ENCODE results near the gene PXMP4. TPM values are rescaled to one million over a fixed set of nuclear protein-coding genes. Genes with fewer than 3 reads are reported as not detected.

PXMP4 gene
- total RNA-seq, 1 donor from 2014 or later: 6.0 TPM

- DNase-seq (ENCODE audit: low spot score): no peak
- Mint-ChIP-seq H3K4me3 (ENCODE audit: unreplicated experiment) (peak overlapping the region; percentile 79), H3K4me1 (ENCODE audit: unreplicated experiment) (peaks cover 7% of the 10 kb centered on the region), H3K27ac (ENCODE audit: unreplicated experiment) (peak overlapping the region; percentile 40), H3K9me3 (ENCODE audit: unreplicated experiment) (no peaks in the 10 kb centered on the region), H3K36me3 (ENCODE audit: low read depth, unreplicated experiment) (no peaks in the 10 kb centered on the region), H3K27me3 (ENCODE audit: unreplicated experiment) (peaks cover 3% of the 10 kb centered on the region)
- no peak for TF ChIP-seq CTCF (IDR thresholded peaks at IDR 0.05; ENCODE audit: unreplicated experiment)
Measured at GRCh38 chr20:33686984-33687366, 33.1 kb downstream of the PXMP4 start.

- TF ChIP-seq CTCF (IDR thresholded peaks at IDR 0.05; ENCODE audit: unreplicated experiment): peak; percentile 34
- Mint-ChIP-seq H3K4me1 (ENCODE audit: unreplicated experiment) (peaks cover 7% of the 10 kb centered on the region), H3K9me3 (ENCODE audit: unreplicated experiment) (no peaks in the 10 kb centered on the region), H3K27me3 (ENCODE audit: unreplicated experiment) (peaks cover 1% of the 10 kb centered on the region), H3K36me3 (ENCODE audit: low read depth, unreplicated experiment) (no peaks in the 10 kb centered on the region), H3K27ac (ENCODE audit: unreplicated experiment) (peak within 1 kb of the TSS; percentile 40), H3K4me3 (ENCODE audit: unreplicated experiment) (peak within 1 kb of the TSS; percentile 83)
- DNase-seq (ENCODE audit: low spot score): peak; percentile 98
Measured at GRCh38 chr20:33686100-33686983, 33.8 kb downstream of the PXMP4 start, which contains the start of gene E2F1. Gene E2F1 (minus strand): TSS chr20:33686385. CDS start chr20:33686264, 121 bp downstream.

GRCh38 chr20:33685328-33686099 is 34.6 kb downstream of the PXMP4 start:
- Mint-ChIP-seq H3K27ac (ENCODE audit: unreplicated experiment) (no peak overlapping the region), H3K4me3 (ENCODE audit: unreplicated experiment) (peak overlapping the region; percentile 83), H3K4me1 (ENCODE audit: unreplicated experiment) (peaks cover 7% of the 10 kb centered on the region), H3K36me3 (ENCODE audit: low read depth, unreplicated experiment) (no peaks in the 10 kb centered on the region), H3K27me3 (ENCODE audit: unreplicated experiment) (peaks cover 3% of the 10 kb centered on the region), H3K9me3 (ENCODE audit: unreplicated experiment) (no peaks in the 10 kb centered on the region)
- TF ChIP-seq CTCF (IDR thresholded peaks at IDR 0.05; ENCODE audit: unreplicated experiment): no peak
- no peak for DNase-seq (ENCODE audit: low spot score)

GRCh38 chr20:33684533-33685327 is 35.4 kb downstream of the PXMP4 start:
- no peak for DNase-seq (ENCODE audit: low spot score)
- no peaks in the 10 kb centered on the region for H3K9me3 Mint-ChIP-seq (ENCODE audit: unreplicated experiment)
- H3K27ac Mint-ChIP-seq (ENCODE audit: unreplicated experiment): no peak overlapping the region
- TF ChIP-seq CTCF (IDR thresholded peaks at IDR 0.05; ENCODE audit: unreplicated experiment): no peak
- peaks cover 4% of the 10 kb centered on the region for H3K4me1 Mint-ChIP-seq (ENCODE audit: unreplicated experiment)
- peaks cover 3% of the 10 kb centered on the region for H3K27me3 Mint-ChIP-seq (ENCODE audit: unreplicated experiment)
- H3K36me3 Mint-ChIP-seq (ENCODE audit: low read depth, unreplicated experiment): no peaks in the 10 kb centered on the region
- H3K4me3 Mint-ChIP-seq (ENCODE audit: unreplicated experiment): peak overlapping the region; percentile 42
